Measurements from ENCODE around the gene ZFAND2A.

GRCh38 chr7:1142051-1142635 lies 17.9 kb downstream of the ZFAND2A start:
- TF ChIP-seq, protein P1, sequence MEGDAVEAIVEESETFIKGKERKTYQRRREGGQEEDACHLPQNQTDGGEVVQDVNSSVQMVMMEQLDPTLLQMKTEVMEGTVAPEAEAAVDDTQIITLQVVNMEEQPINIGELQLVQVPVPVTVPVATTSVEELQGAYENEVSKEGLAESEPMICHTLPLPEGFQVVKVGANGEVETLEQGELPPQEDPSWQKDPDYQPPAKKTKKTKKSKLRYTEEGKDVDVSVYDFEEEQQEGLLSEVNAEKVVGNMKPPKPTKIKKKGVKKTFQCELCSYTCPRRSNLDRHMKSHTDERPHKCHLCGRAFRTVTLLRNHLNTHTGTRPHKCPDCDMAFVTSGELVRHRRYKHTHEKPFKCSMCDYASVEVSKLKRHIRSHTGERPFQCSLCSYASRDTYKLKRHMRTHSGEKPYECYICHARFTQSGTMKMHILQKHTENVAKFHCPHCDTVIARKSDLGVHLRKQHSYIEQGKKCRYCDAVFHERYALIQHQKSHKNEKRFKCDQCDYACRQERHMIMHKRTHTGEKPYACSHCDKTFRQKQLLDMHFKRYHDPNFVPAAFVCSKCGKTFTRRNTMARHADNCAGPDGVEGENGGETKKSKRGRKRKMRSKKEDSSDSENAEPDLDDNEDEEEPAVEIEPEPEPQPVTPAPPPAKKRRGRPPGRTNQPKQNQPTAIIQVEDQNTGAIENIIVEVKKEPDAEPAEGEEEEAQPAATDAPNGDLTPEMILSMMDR (IDR thresholded peaks at IDR 0.05 in 4 of 5, conservative IDR thresholded peaks at IDR 0.05 in 1 of 5) = no peak
- no peak for TF ChIP-seq POLR2A (IDR thresholded peaks at IDR 0.05)

Data from gastrocnemius medialis (tissue), 4 donors.